DMS 273 treated with DMSO at 0.1 percent for 48 hours (cell line): ENCODE results near the gene ICA1.
"Not testable (repeated sequence)": the region's sequence is repeated elsewhere in the genome, so short reads cannot be mapped to it uniquely, and the experiment has no call there.

ENCODE experiments used
- DNase-seq: peaks from one replicate; lab custom pipeline; 2025; lab: John Stamatoyannopoulos, UW

The ICA1 gene

DNA sequence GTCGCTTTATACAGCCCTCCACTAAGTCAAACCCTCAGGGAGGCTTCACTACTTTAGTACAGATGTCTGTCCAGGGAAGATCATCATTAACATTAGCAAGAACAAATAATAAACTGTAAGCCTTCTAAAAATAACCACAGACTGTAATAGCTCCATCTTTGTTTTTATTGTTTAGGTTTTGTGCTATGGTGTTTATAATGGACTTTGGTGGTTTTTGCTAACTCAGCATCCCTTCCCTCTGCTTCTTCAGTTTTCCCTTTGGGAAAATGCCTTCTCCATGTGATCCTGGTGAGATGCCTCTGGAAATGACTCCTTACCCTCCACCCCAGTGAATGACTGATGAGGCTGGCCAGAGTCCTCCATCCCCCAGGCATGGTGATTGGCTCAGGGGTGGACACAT is 131.3 kb downstream of the ICA1 start:
- DNase-seq: no peak

DNA sequence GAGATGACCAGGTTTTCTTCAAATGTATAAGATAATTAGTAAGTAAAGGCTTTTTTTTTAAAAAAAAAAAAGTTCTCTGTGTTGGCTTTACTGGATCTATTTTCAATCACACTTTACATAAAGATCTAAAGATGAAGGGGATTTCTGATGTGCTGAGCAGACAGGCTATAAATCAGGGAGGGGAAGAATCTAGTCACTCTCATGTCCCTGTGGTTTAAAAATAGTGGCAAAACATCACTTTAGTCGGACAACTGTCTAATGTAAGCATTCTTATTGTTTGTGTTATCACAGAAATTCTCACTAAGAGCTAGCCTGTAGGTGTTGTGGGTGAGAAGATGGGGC is 132.7 kb downstream of the ICA1 start:
- no peak for DNase-seq

DNA sequence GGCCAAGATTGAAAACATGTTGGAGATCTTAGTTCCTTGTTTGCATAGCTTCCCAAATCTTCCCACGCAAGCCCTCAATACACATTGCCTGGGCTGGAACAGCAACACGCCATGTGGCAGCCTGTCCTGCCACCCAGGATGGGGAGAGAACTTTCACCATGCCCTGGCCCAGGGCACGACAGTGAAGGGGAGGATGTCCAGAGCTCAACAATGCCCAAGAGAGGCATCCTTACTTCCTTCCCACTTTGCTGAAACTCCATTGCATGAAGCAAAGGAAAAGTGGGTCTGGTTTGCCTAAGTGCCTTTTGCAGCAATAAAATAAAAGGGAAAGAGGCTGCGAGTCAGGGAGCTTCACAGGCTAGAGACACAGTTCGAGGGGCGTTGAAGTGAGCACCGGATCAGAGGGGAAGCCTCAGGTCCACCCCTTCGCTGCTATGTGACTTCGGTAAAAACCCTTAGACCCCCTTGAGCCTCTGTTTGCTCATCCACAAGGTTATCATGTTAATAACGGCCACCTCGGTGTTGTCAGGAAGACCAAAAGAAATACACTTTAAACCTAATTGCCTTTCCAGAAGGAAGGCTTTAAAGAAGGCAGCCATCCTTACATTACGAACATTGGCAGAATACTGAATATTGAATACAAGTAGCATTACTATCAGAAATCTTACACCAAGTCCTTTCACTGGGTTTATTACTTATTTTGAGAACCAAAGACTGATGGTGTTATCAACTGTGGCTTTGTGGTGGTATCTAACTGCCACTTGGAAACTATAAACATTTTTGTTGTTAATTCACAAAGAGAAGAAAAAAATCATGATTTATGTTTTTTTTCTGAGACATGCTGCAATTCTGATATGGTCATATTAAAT is 133.3 kb downstream of the ICA1 start:
- no peak for DNase-seq

DNA sequence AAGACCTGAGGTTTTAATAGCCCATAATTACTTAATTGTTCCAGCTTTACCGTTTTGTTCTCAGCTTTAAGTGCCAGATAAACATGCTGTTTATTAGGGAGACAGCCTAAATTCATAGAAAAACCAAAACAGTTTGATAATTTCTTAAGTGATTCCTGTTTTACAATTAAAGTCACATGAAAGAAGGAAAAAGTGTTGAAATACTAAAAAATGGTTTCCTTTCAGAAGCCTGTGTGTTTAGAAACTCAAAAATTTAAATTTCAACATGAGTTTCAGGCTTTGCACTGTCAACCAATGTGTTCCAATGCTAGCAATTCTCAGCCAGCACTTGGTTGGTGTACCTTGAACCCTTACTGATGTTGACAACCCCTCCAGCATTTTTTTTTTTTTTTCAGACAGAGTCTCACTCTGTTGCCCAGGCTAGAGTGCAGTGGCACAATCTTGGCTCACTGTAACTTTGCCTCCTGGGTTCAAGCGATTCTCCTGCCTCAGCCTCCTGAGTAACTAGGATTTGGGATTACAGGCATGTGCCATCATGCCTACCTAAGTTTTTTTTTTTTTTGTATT is 135.3 kb downstream of the ICA1 start:
- no peak for DNase-seq

DNA sequence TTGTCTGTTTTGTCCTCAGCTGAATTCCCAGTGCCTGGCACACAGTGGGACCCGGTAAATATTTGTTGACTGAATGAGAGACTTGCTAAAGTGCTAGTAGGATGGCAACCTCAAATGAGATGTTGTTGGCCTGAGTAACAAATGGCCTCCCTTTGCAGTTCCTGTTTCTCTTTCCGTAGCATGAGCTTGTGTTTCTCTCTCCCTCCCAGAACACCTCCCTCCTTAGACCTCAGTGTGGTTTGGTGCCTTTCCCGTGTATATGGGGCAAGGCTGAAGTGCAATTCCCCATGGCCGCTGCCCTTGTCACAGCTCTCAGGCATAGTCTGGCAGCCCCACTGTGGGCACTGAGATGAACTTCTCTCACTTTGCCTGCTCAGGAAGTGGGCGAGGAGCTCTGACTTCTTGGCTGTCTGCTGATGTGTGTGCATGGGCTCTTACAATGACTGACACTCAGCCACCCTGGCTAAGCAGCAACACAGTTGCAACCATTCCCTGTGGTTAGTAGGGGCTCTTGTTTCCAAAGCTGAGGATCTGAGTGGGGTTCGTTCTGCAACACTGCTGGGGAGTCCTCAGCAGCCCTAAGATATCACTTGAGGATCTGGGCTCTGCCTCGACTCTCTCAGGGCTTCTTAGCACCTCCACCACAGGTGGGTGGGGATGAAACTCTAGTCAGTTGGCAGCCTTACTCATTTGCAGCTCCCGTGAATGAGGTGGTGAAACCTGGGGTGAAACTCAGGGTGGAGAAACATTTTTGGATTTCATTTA is 136.1 kb downstream of the ICA1 start:
- no peak for DNase-seq

DNA sequence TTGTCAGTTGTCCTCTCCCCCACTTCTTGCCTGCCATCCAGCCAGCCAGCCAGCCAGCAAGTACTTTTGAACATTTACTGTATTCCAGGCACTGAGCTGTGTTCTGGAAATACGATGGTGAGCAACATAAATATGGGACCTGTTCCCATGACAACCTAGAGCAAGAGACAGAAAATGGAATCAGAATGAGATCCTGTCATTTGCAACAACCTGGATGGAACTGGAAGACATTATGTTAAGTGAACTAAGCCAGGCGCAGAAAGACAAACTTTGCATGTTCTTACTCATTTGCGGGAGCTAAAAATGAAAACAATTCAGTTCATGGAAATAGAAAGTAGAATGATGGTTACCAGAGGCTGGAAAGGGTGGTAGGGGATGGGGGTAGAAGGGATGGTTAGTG is 140.7 kb downstream of the ICA1 start:
- DNase-seq: no peak

DNA sequence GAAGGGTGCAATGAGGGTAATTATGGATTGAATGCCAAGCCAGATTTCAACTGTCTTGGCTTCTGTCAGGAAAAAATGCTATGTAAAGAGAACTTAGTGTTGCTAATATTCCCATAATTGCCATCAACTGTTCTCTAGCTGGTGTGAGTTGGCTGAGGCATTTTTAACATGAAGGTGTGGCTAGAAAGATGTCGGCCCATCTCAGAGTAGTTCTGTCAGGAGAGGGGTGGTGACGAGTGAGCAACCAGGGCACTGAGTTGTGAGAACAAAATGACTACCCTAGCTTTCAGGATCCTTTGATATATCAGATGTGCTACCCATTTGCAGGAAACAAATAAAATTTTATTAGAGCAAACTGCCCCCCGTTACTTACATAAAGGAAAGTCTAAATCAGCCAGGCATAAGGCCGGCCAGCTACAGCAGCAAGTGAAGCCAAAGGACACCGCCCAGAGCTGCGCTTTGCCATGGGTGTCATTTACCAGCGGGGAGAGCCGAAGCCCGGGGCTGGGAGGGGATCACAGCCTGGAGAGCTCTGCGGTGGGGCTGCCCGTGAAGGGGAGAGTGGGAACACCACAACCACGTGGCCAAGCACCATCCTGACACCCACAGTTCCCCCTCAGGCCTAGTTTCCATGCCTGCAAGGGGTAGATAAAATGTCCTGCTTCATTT is 141.4 kb downstream of the ICA1 start:
- DNase-seq: no peak

DNA sequence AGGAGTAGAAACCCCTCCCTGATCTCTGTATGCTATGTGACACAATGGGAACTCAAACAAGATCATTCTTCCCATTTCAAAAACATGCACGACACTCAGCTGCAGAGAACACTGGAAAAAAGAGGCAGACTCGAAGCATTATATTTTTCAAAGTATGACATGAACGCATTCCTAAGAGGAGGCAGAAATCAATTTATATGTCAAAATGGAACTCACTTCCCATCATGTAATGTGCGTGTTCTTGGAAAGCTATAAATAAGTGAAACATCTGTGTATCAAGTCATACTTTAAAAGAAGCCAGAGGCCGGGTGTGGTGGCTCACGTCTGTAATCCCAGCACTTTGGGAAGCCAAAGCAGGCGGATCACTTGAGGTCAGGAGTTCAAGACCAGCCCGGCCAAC is 142.7 kb downstream of the ICA1 start:
- DNase-seq: no peak

DNA sequence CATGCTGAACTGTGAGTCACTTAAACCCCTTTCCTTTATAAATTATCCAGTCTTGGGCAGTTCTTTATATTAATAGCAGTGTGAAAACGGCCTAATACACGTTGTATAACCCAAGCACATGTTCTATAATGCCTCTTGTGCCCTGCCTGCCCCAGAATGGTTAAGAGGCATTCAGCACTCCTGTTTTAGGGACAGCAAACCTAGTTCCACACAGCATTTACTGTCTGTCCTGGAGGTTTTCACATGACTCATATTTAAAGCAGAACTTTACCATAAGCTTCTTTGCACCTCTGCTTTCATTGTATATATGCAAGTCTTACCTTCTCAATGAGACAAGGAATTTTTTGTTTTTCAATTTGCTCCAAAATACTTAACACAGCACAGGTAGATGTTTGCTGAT is 144.8 kb downstream of the ICA1 start:
- DNase-seq: no peak

DNA sequence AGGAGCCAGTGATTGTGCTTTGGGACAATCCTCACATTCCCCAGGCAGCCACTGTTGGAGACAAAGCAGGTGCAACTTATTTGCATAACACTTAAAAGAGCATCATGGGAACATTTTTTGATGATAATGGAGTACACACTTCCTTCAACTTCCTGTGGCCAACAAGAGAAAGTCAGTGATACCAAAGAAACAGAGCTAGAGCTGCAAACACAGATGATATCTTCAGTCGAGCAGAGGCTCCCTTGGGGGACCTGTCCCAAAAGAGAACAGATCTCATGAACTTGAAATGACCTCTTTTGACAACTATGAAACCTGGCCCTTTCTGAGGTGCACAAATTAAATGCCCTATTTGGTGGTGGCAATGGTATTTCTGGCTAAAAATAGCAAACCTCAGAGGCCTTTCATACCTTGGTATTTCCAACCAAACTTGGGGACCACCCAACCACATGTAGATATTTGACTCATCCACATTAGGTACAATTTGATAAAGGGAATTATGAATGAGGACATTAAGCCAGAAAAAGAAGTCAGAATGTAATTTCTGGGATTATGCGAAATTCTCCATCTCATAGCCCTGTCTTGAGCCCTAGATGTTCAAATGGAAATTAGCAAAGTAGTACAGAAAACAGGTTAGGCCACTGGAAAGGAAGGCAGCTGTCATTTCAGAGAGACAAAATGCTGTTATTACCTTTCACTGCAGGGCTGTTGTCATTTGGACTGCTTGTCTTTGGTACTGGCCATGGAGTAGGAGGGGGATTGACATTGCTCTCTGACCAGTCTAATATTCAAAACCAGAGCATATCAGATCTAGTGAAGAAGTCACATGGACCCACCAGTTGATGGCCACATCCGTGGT is 146.2 kb downstream of the ICA1 start:
- DNase-seq: no peak

DNA sequence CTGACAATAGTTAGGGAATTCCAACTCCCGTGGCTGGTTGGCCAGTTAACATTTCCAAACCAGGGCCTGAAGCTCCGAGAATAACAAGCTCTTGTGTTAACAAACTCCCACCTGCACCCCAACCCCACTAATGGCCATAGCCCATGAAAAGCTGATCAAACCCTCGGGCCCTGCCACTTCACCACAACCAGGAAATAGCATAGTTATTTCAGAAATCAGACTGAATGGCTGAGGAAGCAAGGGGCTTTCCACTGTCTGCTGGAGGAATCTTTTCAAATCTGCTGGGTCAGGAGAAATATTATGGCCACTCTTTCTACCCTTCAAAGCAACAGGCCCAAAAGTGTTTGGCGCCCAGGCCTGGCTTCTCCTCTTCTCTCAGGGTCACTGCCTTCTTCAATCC is 147.8 kb downstream of the ICA1 start:
- no peak for DNase-seq

DNA sequence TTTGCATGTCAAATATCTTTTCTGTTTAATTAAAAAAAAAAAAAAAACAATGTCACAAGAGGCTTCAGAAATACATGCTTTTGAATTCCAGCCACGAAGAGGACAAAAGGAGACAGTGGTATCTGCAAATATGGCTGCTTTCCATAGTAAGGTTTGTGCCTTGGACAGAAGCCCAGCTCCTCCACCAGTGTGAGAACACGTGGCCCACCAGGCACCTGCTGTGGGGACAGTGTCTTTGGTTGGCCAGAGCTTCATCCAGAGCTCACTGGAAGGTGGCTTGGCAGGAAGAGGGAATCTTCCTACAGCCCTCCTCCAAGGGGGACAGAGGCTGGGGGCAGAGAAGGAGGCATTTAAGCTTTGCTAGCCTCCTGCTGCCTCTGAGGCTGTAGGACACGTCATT is 148.8 kb downstream of the ICA1 start:
- no peak for DNase-seq

DNA sequence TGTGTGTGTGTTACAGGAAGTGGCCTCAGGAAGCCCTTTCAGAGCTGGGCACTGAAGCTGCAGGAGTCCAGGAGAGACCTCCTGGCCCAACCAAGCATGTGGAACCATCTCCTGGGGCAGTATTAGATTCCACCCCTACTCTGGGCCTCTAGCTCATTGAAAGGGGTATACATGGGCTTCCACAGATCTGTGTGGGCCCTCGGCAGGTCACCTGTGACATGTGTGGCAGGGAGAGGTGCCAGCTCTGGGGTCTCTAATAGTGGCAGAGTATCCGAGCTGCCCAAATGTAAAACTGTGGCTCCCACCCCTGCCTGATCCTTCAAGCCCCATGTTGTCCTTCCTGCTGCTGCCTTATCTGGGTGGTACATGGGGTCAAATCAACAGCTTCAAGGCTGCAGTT is 149.3 kb downstream of the ICA1 start:
- no peak for DNase-seq

DNA sequence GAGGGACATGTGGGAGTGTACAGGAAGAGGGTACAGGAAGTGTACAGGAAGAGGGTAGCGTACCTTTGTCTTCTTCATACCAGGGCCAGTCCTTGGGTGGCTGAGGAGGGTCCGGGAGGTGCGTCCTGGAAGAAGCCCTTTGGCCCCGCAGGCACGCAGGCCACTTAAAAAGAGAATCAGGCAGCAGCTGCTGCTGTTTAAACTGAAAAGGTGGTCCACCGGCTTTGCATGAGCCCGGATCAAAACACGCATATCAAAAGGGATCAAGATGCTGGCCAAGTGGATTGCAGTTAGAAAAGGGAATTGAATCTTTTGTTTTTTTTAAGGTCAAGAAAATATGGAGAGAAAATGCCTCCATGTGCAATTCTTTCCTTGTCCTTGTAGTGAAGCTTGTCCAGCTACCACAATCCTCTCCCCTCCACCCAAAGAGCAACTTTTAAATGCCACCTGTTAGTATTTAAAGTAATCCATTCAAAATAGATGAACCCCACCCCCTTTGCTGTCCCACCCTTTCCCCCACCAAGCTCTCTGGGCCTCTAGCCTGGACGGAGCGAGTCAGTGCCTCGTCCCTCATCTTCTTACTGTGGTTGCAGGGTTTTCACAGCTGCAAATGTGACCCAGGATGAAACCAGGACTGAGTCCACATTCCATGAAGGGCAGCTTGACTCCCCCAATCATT is 150.5 kb downstream of the ICA1 start:
- DNase-seq: no peak

DNA sequence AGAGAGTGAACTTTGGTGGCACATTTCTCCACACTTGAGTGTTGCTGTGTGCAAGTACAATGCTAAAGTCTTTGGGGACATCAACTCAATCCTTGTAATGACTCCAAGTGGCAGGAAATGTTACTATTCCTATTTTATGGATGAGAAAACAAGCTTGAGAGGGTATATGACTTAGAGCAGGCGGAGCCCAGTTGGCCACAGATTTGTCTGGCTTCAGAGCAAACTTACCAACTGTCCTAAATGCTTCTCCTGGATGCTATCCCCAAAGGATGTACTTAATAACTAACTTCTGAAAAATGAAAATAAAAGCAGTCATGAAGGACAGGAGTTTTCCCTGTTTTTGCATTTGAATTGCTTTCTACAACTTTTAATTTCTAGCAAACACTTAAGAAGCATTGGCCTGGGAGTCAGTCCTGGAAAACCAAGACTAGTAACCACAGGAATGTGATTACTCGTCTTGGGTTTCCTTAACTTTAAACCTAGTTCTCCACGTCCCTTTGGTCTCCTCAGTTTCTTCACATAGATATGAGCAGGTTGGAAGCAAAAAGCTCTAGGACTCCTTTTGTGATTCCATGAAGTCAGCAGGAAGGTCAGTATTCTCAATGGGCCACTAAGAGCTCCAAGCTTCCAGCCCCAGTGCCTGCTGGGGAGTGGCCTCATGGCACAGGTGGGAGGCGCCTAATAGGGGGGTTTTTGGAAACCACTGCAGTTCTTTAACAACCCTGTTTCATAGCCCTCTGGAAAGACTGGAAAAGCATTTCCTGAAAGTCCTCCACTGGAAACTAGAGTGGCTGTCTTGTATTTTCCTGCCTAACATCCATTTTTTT is 152.6 kb downstream of the ICA1 start:
- no peak for DNase-seq

DNA sequence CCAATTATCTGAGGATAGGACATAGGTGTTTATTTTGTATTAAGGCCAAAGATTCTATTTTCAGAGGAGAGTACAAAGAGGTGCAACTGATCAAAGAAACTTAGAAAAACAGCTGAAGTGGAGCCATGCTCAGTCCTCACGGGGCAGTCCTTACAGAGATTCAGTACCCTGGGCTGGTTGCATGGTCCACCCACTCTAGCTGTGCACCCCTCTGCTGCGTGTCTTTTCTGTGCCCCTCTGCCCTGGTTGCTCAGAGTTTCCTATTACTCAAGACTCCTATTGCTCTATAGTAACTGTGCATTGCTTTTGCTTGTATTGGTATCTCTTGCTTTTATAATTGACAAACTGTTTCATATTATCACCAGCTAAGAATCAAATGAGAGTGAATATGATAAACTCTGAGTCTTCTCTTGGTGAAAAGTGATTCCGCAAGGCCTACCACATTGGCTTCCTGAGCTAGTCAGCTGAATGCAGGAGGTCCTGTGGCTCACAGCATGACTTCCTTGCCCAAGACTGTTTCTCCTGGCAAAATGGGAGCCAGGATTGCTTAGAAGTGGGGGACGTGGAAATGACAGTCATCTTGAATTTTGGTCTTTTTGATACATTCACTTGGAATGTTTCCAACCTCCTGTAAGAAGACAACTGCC is 156.4 kb downstream of the ICA1 start:
- DNase-seq: no peak

DNA sequence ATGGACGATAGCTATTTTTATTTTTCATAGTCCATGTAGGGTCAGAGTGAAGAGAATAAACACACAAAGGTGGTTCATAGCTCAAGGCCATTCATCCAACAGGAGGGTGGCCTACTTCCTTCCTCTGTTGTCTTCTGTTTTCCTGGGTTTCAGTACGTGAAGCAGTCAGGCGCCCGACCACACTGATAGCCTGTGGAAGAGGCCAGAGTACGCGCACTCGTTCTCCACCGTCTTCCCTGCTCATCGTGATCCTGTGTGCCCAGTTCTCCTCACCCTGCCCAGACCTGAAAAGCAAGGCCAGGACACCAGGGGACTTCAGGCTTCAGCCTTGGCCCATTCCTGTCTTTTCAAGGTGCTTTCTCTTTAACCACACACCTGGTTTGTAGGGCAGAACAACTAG is 158.7 kb downstream of the ICA1 start:
- DNase-seq: no peak

DNA sequence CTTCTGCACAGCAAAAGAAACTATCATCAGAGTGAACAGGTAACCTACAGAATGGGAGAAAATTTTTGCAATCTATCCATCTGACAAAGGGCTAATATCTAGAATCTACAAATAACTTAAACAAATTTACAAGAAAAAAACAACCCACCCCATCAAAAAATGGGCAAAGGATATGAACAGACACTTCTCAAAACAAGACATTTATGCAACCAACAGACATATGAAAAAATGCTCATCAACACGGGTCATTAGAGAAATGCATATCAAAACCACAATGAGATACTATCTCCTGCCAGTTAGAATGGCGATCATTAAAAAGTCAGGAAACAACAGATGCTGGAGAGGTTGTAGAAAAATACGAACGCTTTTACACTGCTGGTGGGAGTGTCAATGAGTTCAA is 160.7 kb downstream of the ICA1 start:
- DNase-seq: not testable (repeated sequence)
